ENCODE data around the gene HEATR5A. TPM values are rescaled to one million over a fixed set of nuclear protein-coding genes. Genes with fewer than 3 reads are reported as not detected.
"Not testable (repeated sequence)": the region's sequence is repeated elsewhere in the genome, so short reads cannot be mapped to it uniquely, and the experiment has no call there.

The HEATR5A gene
- total RNA-seq, 6 experiments from 2014 or later: 13.2 to 20.8 (median 17.6) TPM

- Histone ChIP-seq H3K4me3 (no peak overlapping the region), H3K36me3 (peaks cover 0 to 10% (median 0%) of the 10 kb centered on the region in 4 donors), H3K9me3 (no peaks in the 10 kb centered on the region), H3K27me3 (no peaks in the 10 kb centered on the region), H3K4me1 (peaks cover 0 to 16% (median 4%) of the 10 kb centered on the region in 4 donors), H3K27ac (no peak overlapping the region)
- TF ChIP-seq, protein P1, sequence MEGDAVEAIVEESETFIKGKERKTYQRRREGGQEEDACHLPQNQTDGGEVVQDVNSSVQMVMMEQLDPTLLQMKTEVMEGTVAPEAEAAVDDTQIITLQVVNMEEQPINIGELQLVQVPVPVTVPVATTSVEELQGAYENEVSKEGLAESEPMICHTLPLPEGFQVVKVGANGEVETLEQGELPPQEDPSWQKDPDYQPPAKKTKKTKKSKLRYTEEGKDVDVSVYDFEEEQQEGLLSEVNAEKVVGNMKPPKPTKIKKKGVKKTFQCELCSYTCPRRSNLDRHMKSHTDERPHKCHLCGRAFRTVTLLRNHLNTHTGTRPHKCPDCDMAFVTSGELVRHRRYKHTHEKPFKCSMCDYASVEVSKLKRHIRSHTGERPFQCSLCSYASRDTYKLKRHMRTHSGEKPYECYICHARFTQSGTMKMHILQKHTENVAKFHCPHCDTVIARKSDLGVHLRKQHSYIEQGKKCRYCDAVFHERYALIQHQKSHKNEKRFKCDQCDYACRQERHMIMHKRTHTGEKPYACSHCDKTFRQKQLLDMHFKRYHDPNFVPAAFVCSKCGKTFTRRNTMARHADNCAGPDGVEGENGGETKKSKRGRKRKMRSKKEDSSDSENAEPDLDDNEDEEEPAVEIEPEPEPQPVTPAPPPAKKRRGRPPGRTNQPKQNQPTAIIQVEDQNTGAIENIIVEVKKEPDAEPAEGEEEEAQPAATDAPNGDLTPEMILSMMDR (IDR thresholded peaks at IDR 0.05): no peak
- no peak for TF ChIP-seq POLR2A (IDR thresholded peaks at IDR 0.05)
- DNase-seq (no peak), ATAC-seq (no peak)
- intact Hi-C loops (cut with DNase I): loop anchor here in 1 of 2 donors (10.0 kb wide), 1 partner anchor 232 kb away; no protein-coding TSS in a partner anchor
- 89% methylated on average over 4 of the region's 4 CpGs for WGBS (ENCODE audit: insufficient coverage, low coverage, low lambda C conversion rate, missing lambda C conversion rate)
Observed at GRCh38 chr14:31336646-31337045, 83.7 kb downstream of the HEATR5A start.

- H3K4me1 ChIP-seq, DNase-seq, H3K36me3 ChIP-seq, ATAC-seq, H3K4me3 ChIP-seq, H3K9me3 ChIP-seq, H3K27ac ChIP-seq, H3K27me3 ChIP-seq: not testable (repeated sequence)
- WGBS (ENCODE audit: insufficient coverage, low coverage, low lambda C conversion rate, missing lambda C conversion rate): 88% methylated on average over 1 of the region's 1 CpG
- intact Hi-C loops (cut with DNase I): loop anchor here in 1 of 2 donors (10.0 kb wide), 1 partner anchor 227 kb away; no protein-coding TSS in a partner anchor
Observed at GRCh38 chr14:31331395-31331794, 89.0 kb downstream of the HEATR5A start.

GRCh38 chr14:31329876-31330521, 90.4 kb downstream of the HEATR5A start:
- not testable (repeated sequence) for ATAC-seq, H3K27me3 ChIP-seq, DNase-seq, H3K4me3 ChIP-seq, H3K4me1 ChIP-seq, H3K27ac ChIP-seq, H3K36me3 ChIP-seq, H3K9me3 ChIP-seq
- intact Hi-C loops (cut with DNase I): loop anchor here in 1 of 2 donors (10.0 kb wide), 1 partner anchor 225 kb away; no protein-coding TSS in a partner anchor
- 92% methylated on average over 2 of the region's 8 CpGs for WGBS (ENCODE audit: insufficient coverage, low coverage, low lambda C conversion rate, missing lambda C conversion rate)

- Histone ChIP-seq H3K4me1 (peaks cover 0 to 9% (median 0%) of the 10 kb centered on the region in 4 donors), H3K36me3 (no peaks in the 10 kb centered on the region), H3K27ac (no peak overlapping the region), H3K4me3 (no peak overlapping the region), H3K9me3 (peaks cover 0 to 2% (median 0%) of the 10 kb centered on the region in 4 donors), H3K27me3 (no peaks in the 10 kb centered on the region)
- TF ChIP-seq POLR2A (IDR thresholded peaks at IDR 0.05): no peak
- TF ChIP-seq, protein P1 (IDR thresholded peaks at IDR 0.05): peak in 1 of 4 donors; percentile 9
- ATAC-seq: no peak
- no peak for DNase-seq
- intact Hi-C loops (cut with DNase I): no loop called here
Observed at GRCh38 chr14:31326111-31326510, 94.2 kb downstream of the HEATR5A start.

DNA sequence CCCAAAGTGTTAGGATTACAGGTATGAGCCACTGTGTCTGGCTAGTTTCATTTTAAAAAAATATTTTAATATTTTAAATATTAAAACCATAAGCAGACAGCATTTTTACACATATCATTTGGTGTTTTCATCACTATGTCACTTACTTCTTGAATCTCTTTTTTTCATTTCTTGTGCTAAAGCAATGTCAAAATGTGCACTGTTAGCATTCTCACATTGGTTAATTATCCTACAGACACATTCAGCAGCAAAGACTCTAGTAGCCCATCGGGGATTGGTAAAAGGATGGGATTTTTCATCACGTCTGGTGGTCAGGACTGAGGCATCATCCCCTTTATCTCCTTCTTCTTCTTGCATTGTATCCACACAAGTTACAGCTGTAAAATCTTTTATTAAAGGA, 96.9 kb downstream of the HEATR5A start:
- no peaks in the 10 kb centered on the region for H3K27me3 ChIP-seq
- 87% methylated on average over 2 of the region's 2 CpGs for WGBS (ENCODE audit: insufficient coverage, low coverage, low lambda C conversion rate, missing lambda C conversion rate)
- intact Hi-C loops (cut with DNase I): no loop called here

More for the DNA sequence above, 96.9 kb downstream of the HEATR5A start:
- Histone ChIP-seq H3K4me1 (peaks cover 0 to 18% (median 0%) of the 10 kb centered on the region in 4 donors), H3K9me3 (no peaks in the 10 kb centered on the region), H3K27ac (no peak overlapping the region), H3K36me3 (no peaks in the 10 kb centered on the region), H3K4me3 (no peak overlapping the region)
- TF ChIP-seq, protein P1 (IDR thresholded peaks at IDR 0.05): no peak
- TF ChIP-seq POLR2A (IDR thresholded peaks at IDR 0.05): no peak
- ATAC-seq (no peak), DNase-seq (no peak)

Measured in right lobe of liver (tissue), 6 donors.